ENCODE measurements around the gene CRLF3. TPM values are rescaled to one million over a fixed set of nuclear protein-coding genes. Genes with fewer than 3 reads are reported as not detected.
"Not testable (repeated sequence)": the region's sequence is repeated elsewhere in the genome, so short reads cannot be mapped to it uniquely, and the experiment has no call there.

The CRLF3 gene
- total and polyA plus RNA-seq, 10 of the 15 experiments (the other 5 are each of a cell fraction or from before 2014, with no cell fraction given), result 10.0 to 39.2 (median 26.7) TPM

DNA sequence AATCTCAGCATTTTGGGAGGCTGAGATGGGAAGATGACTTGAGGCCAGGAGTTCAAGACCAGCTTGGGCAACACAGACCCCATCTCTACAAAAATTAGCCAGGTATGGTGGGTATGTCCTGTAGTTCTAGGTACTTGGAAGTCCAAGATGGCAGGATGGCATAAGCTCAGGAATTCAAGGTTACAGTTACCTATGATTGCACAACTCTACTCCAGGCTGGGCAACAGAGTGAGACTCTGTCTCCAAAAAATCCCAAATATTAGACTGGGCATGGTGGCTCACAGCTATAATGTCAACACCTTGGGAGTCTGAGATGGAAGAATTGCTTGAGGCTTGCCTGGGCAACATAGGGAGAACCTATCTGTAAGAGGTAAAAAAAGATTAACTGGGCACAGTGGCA, 63.4 kb downstream of the CRLF3 start (continued):
- TF ChIP-seq ZBED1 (IDR thresholded peaks at IDR 0.05; ENCODE audit: borderline replicate concordance) (no peak), CREM (IDR thresholded peaks at IDR 0.05; ENCODE audit: low read depth) (no peak), JUNB (IDR thresholded peaks at IDR 0.05) (no peak)
- TF ChIP-seq, protein P1, sequence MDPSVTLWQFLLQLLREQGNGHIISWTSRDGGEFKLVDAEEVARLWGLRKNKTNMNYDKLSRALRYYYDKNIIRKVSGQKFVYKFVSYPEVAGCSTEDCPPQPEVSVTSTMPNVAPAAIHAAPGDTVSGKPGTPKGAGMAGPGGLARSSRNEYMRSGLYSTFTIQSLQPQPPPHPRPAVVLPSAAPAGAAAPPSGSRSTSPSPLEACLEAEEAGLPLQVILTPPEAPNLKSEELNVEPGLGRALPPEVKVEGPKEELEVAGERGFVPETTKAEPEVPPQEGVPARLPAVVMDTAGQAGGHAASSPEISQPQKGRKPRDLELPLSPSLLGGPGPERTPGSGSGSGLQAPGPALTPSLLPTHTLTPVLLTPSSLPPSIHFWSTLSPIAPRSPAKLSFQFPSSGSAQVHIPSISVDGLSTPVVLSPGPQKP (IDR thresholded peaks at IDR 0.05; ENCODE audit: low read depth, low read length), result no peak

DNA sequence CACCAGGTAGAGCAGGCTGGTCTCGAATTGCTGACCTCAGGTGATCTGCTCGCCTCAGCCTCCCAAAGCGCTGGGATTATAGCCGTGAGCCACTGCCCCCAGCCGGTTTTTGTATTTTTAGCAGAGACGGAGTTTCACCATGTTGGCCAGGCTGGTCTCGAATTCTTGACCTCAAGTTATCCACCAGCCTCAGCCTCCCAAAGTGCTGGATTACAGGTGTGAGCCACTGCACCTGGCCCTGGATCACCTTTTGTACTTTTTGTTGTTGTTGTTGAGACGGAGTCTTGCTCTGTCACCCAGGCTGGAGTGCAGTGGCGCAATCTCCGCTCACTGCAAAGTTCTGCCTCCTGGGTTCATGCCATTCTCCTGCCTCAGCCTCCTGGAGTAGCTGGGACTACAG, 71.2 kb downstream of the CRLF3 start:
- H3K36me3 ChIP-seq (ENCODE audit: control insufficient read depth in 2 of 2, insufficient read depth in 2 of 2, low read length in 1 of 2); H3K9ac ChIP-seq (ENCODE audit: control insufficient read depth, insufficient read depth, low read length); FAIRE-seq; H3K4me2 ChIP-seq (ENCODE audit: control insufficient read depth, insufficient read depth); H3K27me3 ChIP-seq (replicated peaks in 1 of 2; ENCODE audit: control insufficient read depth in 2 of 2, insufficient read depth in 2 of 2, low read length in 1 of 2); H3K79me2 ChIP-seq (ENCODE audit: control insufficient read depth, insufficient read depth, low read length); H2AFZ ChIP-seq (ENCODE audit: control insufficient read depth, low read depth, low read length); H3K27ac ChIP-seq (ENCODE audit: control insufficient read depth, insufficient read depth); H3K4me1 ChIP-seq (ENCODE audit: control insufficient read depth, insufficient read depth, low read length); ATAC-seq; CTCF ChIA-PET; DNase-seq (ENCODE audit: low read depth, low spot score); SMC1A ChIA-PET (ENCODE audit: uncharacterized antibody, unreplicated experiment); RAD21 ChIA-PET (ENCODE audit: unreplicated experiment); intact Hi-C loops (cut with micrococcal nuclease; ENCODE audit: unreplicated experiment); BruUV-seq (replicated peaks); H3K9me3 ChIP-seq (replicated peaks; ENCODE audit: control insufficient read depth, insufficient read depth, low read length); H4K20me1 ChIP-seq (ENCODE audit: control insufficient read depth, insufficient read depth); H3K4me3 ChIP-seq; POLR2A ChIA-PET; in situ Hi-C loops (cut with MboI): not testable (repeated sequence)
- 96% methylated on average over 10 of the region's 10 CpGs for WGBS (ENCODE audit: insufficient coverage, insufficient replicate concordance, low lambda C conversion rate, missing lambda C conversion rate)

DNA sequence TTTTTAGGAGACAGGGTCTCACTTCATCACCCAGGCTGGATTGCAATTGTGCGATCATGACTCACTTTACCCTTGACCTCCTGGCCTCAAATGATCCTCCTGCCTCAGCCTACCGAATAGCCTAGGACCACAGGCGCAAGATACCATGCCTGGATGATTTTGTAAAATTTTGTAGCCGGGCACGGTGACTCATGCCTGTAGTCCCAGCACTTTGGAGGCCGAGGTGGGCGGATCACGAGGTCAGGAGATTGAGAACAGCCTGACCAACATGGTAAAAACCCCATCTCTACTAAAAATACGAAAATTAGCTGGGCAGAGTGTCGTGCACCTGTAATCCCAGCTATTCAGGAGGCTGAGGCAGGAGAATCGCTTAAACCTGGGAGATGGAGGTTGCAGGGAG, 73.5 kb downstream of the CRLF3 start:
- H3K27me3 ChIP-seq (replicated peaks in 1 of 2; ENCODE audit: control insufficient read depth in 2 of 2, insufficient read depth in 2 of 2, low read length in 1 of 2); H3K9ac ChIP-seq (ENCODE audit: control insufficient read depth, insufficient read depth, low read length); POLR2A ChIA-PET; H3K27ac ChIP-seq (ENCODE audit: control insufficient read depth, insufficient read depth); H3K79me2 ChIP-seq (ENCODE audit: control insufficient read depth, insufficient read depth, low read length); H3K36me3 ChIP-seq (ENCODE audit: control insufficient read depth in 2 of 2, insufficient read depth in 2 of 2, low read length in 1 of 2); H3K4me2 ChIP-seq (ENCODE audit: control insufficient read depth, insufficient read depth); BruUV-seq (replicated peaks); H4K20me1 ChIP-seq (ENCODE audit: control insufficient read depth, insufficient read depth); RAD21 ChIA-PET (ENCODE audit: unreplicated experiment); H3K9me3 ChIP-seq (replicated peaks; ENCODE audit: control insufficient read depth, insufficient read depth, low read length); in situ Hi-C loops (cut with MboI); intact Hi-C loops (cut with micrococcal nuclease; ENCODE audit: unreplicated experiment); H3K4me1 ChIP-seq (ENCODE audit: control insufficient read depth, insufficient read depth, low read length); FAIRE-seq; CTCF ChIA-PET; H3K4me3 ChIP-seq; H2AFZ ChIP-seq (ENCODE audit: control insufficient read depth, low read depth, low read length): not testable (repeated sequence)
- SMC1A ChIA-PET (ENCODE audit: uncharacterized antibody, unreplicated experiment), result interaction anchor here (2.1 kb wide), 1 partner anchor 17 kb away, joined by 5 read pairs; no protein-coding TSS in a partner anchor
- 6% methylated on average over 11 of the region's 11 CpGs for WGBS (ENCODE audit: insufficient coverage, insufficient replicate concordance, low lambda C conversion rate, missing lambda C conversion rate)
- ATAC-seq (peak; percentile 90), DNase-seq (ENCODE audit: low read depth, low spot score) (peak; percentile 7)
- peak; percentile 28; the same call in 1 of the 2 replicates for TF ChIP-seq POLR2A (IDR thresholded peaks at IDR 0.05; ENCODE audit: low read depth, low read length)
- TF ChIP-seq EGR1 (IDR thresholded peaks at IDR 0.05; ENCODE audit: borderline replicate concordance in 1 of 2, low read depth in 2 of 2, low read length in 2 of 2), result peak in 1 of 2 experiments; percentile 35; a peak in 1 of 3 replicates
- 0 out of 2 replicates have a peak, but pooled peaks have one; percentile 28 for TF ChIP-seq DPF2 (IDR thresholded peaks at IDR 0.05)
- TF ChIP-seq RUNX3 (IDR thresholded peaks at IDR 0.05; ENCODE audit: low read length), result 0 out of 2 replicates have a peak, but pooled peaks have one; percentile 10
- TF ChIP-seq IKZF2 (IDR thresholded peaks at IDR 0.05), result peak; percentile 22 to 29; a peak in 1 of 4 replicates
- TF ChIP-seq NR2F1 (conservative IDR thresholded peaks at IDR 0.05), result peak; percentile 64
- peak; percentile 60; the same call in 1 of the 2 replicates for TF ChIP-seq RAD51 (IDR thresholded peaks at IDR 0.05)

DNA sequence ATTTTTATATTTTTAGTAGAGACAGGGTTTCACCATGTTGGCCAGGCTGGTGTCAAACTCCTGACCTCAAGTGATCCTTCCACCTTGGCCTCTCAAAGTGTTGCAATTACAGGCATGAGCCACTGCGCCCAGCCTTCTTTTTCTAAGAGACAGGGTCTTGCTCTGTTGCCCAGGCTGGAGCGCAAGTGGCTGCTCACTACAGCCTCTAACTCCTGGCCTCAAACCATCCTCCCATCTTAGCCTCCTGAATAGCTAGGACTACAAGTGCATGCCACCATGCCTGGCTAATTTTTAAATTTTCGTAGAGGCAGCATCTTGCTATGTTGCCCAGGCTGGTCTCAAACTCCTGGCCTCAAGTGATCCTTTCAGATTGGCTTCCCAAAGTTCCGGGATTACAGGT, 76.9 kb downstream of the CRLF3 start:
- H3K9me3 ChIP-seq (replicated peaks; ENCODE audit: control insufficient read depth, insufficient read depth, low read length); SMC1A ChIA-PET (ENCODE audit: uncharacterized antibody, unreplicated experiment); H3K9ac ChIP-seq (ENCODE audit: control insufficient read depth, insufficient read depth, low read length); DNase-seq (ENCODE audit: low read depth, low spot score); H3K36me3 ChIP-seq (ENCODE audit: control insufficient read depth in 2 of 2, insufficient read depth in 2 of 2, low read length in 1 of 2); intact Hi-C loops (cut with micrococcal nuclease; ENCODE audit: unreplicated experiment); H2AFZ ChIP-seq (ENCODE audit: control insufficient read depth, low read depth, low read length); H3K27ac ChIP-seq (ENCODE audit: control insufficient read depth, insufficient read depth); H3K4me1 ChIP-seq (ENCODE audit: control insufficient read depth, insufficient read depth, low read length); POLR2A ChIA-PET; H3K4me2 ChIP-seq (ENCODE audit: control insufficient read depth, insufficient read depth); FAIRE-seq; H3K79me2 ChIP-seq (ENCODE audit: control insufficient read depth, insufficient read depth, low read length); BruUV-seq (replicated peaks); in situ Hi-C loops (cut with MboI); H3K4me3 ChIP-seq; H3K27me3 ChIP-seq (replicated peaks in 1 of 2; ENCODE audit: control insufficient read depth in 2 of 2, insufficient read depth in 2 of 2, low read length in 1 of 2); ATAC-seq; H4K20me1 ChIP-seq (ENCODE audit: control insufficient read depth, insufficient read depth): not testable (repeated sequence)
- RAD21 ChIA-PET (ENCODE audit: unreplicated experiment), result interaction anchor here (0.6 kb wide), 1 partner anchor 182 kb away, joined by 4 read pairs; no protein-coding TSS in a partner anchor
- WGBS (ENCODE audit: insufficient coverage, insufficient replicate concordance, low lambda C conversion rate, missing lambda C conversion rate), result 100% methylated on average over 4 of the region's 4 CpGs
- CTCF ChIA-PET, result interaction anchor here (2.6 kb wide), 1 partner anchor 77 kb away, joined by 6 read pairs; the partner anchor contains the start of gene CRLF3

Measured in GM12878 (cell line).